Nucleus accumbens (tissue), 56 donors: ENCODE data around the gene SRP14.
"Not testable (repeated sequence)": the region's sequence is repeated elsewhere in the genome, so short reads cannot be mapped to it uniquely, and the experiment has no call there.

Experiments
- DNase-seq, 56 donors: peaks; one replicate each; lab custom pipeline; 2025; lab: John Stamatoyannopoulos, UW

The SRP14 gene

DNA sequence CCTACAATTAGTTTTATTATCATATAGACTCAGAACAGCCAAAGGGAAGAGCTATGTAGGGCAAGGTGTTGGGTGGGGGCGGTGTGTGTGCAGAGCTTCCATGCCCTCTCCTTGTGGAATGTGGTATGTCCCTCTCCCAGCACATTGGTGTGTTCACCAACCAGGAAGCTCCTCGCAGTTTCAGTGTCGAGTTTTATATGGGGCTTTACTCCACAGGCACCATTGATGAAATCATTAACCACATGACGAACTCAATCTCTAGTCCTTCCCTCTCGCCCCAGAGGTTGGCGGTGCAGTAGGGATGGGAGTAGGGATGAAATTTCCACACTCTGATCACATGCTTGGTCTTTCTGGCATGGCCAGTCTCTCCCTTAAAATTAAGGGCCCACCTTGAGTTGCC, 13.6 kb upstream of the SRP14 start:
- DNase-seq = no peak

GRCh38 chr15:40051616-40052415, 12.8 kb upstream of the SRP14 start:
- DNase-seq = no peak

DNA sequence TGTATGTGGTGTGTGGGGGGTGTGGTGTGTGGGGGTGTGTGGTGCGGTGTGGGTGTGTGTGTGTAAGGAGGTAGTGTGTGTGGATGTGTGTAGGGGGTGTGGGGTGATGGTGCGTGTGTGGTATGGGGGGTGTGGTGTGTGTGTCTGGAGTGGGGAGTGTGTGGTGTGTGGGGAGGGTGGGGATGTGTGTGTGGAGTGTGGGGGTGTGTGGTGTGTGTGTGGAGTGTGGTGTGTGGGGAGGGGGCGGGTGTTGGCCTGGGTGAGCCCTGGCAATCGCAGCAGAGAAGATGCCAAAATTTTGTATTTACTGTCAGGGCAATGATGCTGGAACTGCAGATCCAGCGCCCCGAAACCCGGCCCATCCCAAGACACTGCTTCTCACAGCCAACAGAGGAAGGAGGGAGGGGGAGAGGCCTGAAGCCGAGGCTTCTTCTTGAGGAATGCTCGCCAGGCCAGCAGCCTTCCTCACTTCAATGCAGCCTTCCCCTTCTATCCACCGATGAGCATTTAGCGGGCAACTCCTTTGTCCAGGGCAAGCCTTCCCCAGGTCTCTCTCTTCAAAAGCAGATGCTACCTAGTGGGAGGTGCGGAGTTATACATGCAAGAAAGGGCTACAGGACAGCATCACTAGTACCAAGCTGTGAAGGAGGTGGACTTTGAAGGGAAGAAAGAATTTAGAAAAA, 11.9 kb upstream of the SRP14 start:
- DNase-seq = no peak

GRCh38 chr15:40048926-40049475, 10.0 kb upstream of the SRP14 start:
- no peak for DNase-seq

DNA sequence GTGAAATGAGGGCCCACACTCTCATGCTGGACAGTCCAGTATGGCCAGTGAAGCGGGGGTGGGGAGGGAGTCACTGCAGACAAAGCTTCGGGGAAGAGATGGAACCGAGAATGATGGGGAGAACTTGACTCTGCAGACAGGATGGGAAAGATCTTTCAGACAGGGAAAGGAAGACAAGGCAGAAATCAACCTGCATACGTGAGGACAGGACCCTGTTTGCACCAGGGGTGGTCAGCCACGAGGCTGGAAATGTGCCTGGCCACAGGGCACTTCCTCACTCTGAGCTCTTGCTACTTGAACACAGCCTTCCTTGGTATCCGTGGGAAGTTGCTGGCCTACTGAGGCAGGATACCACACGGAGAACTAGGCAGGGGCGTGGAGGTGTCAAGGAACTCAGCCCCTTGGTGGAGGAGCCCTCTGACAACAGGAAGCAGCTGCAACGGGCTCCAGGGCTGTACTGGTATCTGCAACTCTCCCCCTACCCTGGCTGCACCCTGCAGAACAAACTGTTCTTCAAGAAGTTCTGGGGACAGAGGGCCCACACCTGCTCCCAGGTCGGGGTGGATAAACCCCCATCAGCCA, 9.3 kb upstream of the SRP14 start:
- DNase-seq = no peak

DNA sequence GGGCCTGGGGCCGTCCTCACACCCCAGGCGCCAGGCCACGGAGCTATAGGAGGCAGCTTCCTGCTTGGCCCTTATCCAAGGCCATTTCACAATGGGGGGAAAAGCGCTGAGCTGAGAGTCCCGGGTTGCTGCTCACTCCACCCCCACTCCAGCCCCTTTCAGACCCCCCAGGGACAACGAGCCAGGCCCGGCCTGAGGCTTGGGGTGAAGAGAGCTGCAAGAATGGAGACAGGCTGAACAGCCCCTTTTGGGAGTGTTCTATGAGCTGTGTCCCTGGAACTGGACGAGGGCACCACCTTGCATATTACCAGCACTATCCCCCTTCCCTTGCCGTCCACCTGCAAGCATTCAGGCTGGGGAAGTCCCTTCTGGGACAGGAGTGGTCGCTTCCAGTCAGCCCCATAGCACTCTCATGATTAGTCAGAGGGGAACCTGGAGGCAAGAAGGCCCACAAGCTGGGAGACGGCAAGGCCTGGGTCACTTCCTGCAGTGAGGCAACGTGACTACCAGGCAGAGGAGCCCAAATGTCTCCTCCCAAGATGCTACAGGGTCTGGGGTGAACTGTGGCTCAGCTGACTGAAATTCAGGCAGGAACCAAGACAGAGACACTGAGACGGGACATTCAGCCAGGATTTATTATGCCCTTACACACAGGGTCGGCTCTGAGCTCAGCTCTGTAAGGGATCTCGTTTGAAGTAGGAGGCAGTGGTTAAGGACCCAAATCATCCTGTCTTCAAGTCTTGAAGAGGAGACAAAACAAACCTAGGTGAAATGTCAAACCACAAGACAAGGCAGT, 8.6 kb upstream of the SRP14 start:
- DNase-seq = peak in 9 of 56 donors; percentile 12 to 60 (median 25)

GRCh38 chr15:40046721-40047414, 7.9 kb upstream of the SRP14 start:
- no peak for DNase-seq

- no peak for DNase-seq
Observed at GRCh38 chr15:40045572-40046217, 6.7 kb upstream of the SRP14 start.

GRCh38 chr15:40044717-40045571, 6.0 kb upstream of the SRP14 start:
- peak in 52 of 56 donors; percentile 23 to 89 (median 63) for DNase-seq

GRCh38 chr15:40043927-40044716, 5.1 kb upstream of the SRP14 start:
- DNase-seq = peak in 1 of 56 donors; percentile 13

- DNase-seq = no peak
Observed at GRCh38 chr15:40042791-40043320, 3.9 kb upstream of the SRP14 start.

- DNase-seq = no peak
Observed at GRCh38 chr15:40040770-40041169, 1.8 kb upstream of the SRP14 start.

GRCh38 chr15:40040293-40040635, 1.3 kb upstream of the SRP14 start:
- DNase-seq = no peak

DNA sequence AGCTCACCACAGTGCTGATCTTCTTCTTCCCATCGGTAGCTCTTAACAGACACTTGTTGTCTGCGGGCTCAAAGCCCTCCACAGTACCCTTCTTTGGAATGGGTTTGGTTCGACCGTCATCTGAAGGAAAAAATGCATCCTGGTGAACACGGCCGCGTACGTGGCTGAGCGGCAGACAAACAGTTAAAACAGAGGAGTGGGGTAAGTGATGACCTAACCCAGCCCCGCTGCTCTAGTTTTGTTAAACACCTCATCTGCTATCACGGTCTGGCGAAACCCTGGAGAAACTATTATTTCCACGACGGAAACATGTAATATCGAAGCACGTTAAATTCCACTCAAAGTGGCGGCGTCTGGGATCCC, 725 bp downstream of the SRP14 start:
- no peak for DNase-seq

DNA sequence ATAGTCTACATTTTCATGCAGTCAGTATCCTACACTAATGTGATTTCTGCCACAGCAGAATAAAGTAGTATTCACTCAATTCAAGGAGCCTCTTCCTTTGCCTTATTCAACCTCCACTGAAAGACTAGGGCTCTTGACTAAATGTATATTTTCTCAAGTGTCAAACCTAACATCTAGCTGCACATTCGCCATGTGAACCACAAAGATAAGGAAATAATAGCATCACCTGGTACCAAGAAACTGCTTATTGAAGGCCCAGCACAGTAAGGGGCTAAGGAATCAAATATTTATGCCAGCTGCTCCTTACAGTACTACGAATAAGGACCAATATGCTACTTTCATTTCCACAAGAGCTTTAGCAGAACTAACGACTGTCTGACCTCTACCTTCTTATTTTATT, 1.3 kb downstream of the SRP14 start:
- DNase-seq = no peak

DNA sequence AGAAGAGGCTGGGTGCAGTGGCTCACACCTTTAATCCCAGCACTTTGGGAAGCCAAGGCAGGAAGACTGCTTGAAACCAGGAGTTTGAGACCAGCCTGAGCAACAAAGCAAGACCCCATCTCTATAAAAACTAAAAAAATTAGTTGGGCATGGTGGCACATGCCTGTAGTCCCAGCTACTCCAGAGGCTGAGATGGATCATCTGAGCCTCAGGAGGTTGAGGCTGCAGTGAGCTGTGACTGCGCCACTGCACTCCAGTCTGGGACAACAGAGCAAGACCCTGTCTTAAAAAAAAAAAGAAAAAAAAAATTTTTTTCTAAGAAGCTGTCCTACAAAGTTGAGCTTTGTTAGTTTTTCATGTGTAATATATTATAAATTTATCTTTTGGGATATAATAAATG, 3.8 kb downstream of the SRP14 start:
- DNase-seq = not testable (repeated sequence)

GRCh38 chr15:40034186-40034946, 4.6 kb downstream of the SRP14 start:
- DNase-seq = no peak
